C4-2B (cell line): ENCODE data around the gene SORBS2.

Experiments used
- ZFX ChIP-seq: fragments of 450-650 bp; IDR thresholded peaks from 2 replicates; pipeline ENCODE4 v1.6.1; 2017
- TF ChIP-seq, protein P1 (sequence below): fragments of 450-650 bp; conservative IDR thresholded peaks from 2 replicates; pipeline ENCODE4 v1.5.1; 2017; ENCODE audit warnings: mild to moderate bottlenecking

GRCh38 chr4:185846505-185847150 is 34.6 kb upstream of the SORBS2 start:
- TF ChIP-seq, protein P1, sequence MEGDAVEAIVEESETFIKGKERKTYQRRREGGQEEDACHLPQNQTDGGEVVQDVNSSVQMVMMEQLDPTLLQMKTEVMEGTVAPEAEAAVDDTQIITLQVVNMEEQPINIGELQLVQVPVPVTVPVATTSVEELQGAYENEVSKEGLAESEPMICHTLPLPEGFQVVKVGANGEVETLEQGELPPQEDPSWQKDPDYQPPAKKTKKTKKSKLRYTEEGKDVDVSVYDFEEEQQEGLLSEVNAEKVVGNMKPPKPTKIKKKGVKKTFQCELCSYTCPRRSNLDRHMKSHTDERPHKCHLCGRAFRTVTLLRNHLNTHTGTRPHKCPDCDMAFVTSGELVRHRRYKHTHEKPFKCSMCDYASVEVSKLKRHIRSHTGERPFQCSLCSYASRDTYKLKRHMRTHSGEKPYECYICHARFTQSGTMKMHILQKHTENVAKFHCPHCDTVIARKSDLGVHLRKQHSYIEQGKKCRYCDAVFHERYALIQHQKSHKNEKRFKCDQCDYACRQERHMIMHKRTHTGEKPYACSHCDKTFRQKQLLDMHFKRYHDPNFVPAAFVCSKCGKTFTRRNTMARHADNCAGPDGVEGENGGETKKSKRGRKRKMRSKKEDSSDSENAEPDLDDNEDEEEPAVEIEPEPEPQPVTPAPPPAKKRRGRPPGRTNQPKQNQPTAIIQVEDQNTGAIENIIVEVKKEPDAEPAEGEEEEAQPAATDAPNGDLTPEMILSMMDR, result no peak
- no peak for TF ChIP-seq ZFX
